Keratinocyte (primary cell): ENCODE measurements around the gene SEC24D. TPM values are rescaled to one million over a fixed set of nuclear protein-coding genes. Genes with fewer than 3 reads are reported as not detected.

Source experiments
- DNase-seq: peaks from one replicate; pipeline ENCODE4 v3.0.0-alpha.2; 2011; ENCODE audit warnings: low read depth, missing footprints, low spot score
- FAIRE-seq: peaks from 2 replicates; lab custom pipeline; 2011; peaks lifted over from hg19 to GRCh38; lab: Jason Lieb, UNC
- H2AFZ ChIP-seq: 2 replicates; pipeline ENCODE4 v1.6.0; 2012; ENCODE audit warnings: low read length, control low read depth, inconsistent platforms; ENCODE audit not compliant: control insufficient read depth
- H3K27ac ChIP-seq: 2 replicates; pipeline ENCODE4 v1.5.1; 2011; ENCODE audit warnings: low read length; ENCODE audit not compliant: control insufficient read depth, insufficient read depth
- H3K27me3 ChIP-seq: 3 replicates; pipeline ENCODE4 v1.6.0; 2011; ENCODE audit warnings: low read length; ENCODE audit not compliant: control insufficient read depth, insufficient read depth; ENCODE audit errors: extremely low read depth
- H3K36me3 ChIP-seq, 2 experiments: 2 replicates in 1 of 2; 3 replicates in 1 of 2; pipeline ENCODE4 v1.5.1; 2011; ENCODE audit warnings: low read length in 2 of 2, mild to moderate bottlenecking in 1 of 2; ENCODE audit not compliant: control insufficient read depth in 2 of 2, insufficient read depth in 2 of 2; ENCODE audit errors: extremely low read depth in 1 of 2
- H3K4me1 ChIP-seq: 3 replicates; pipeline ENCODE4 v1.5.1; 2011; ENCODE audit warnings: low read length; ENCODE audit not compliant: control insufficient read depth, insufficient read depth; ENCODE audit errors: extremely low read depth
- H3K4me2 ChIP-seq: 3 replicates; pipeline ENCODE4 v1.6.0; 2011; ENCODE audit warnings: low read depth, low read length; ENCODE audit not compliant: control insufficient read depth, insufficient read depth; ENCODE audit errors: extremely low read depth
- H3K4me3 ChIP-seq, 3 experiments: fragments of 200-600 bp in 1 of 3; sonication (generic) in 1 of 3; 2 replicates in 2 of 3; 3 replicates in 1 of 3; pipeline ENCODE4 v1.5.1; 2011 to 2016; ENCODE audit warnings: low read length in 3 of 3, mild to moderate bottlenecking in 3 of 3, control low read depth in 2 of 3, inconsistent platforms in 1 of 3, low read depth in 1 of 3, mixed read lengths in 1 of 3, mixed run types in 1 of 3, moderate library complexity in 1 of 3; ENCODE audit not compliant: control insufficient read depth in 2 of 3, insufficient read depth in 2 of 3; ENCODE audit errors: extremely low read depth in 1 of 3
- H3K79me2 ChIP-seq: 2 replicates; pipeline ENCODE4 v1.6.0; 2012; ENCODE audit warnings: low read length; ENCODE audit not compliant: control insufficient read depth, insufficient read depth
- H3K9ac ChIP-seq: 3 replicates; pipeline ENCODE4 v1.6.0; 2011; ENCODE audit warnings: low read length; ENCODE audit not compliant: control insufficient read depth, insufficient read depth; ENCODE audit errors: extremely low read depth
- H3K9me1 ChIP-seq: 3 replicates; pipeline ENCODE4 v1.6.0; 2011; ENCODE audit warnings: low read length; ENCODE audit not compliant: control insufficient read depth, insufficient read depth; ENCODE audit errors: extremely low read depth
- H3K9me3 ChIP-seq: 2 replicates; pipeline ENCODE4 v1.5.1; 2012; ENCODE audit warnings: low read depth, low read length; ENCODE audit not compliant: control insufficient read depth
- H4K20me1 ChIP-seq: 3 replicates; pipeline ENCODE4 v1.6.0; 2011; ENCODE audit warnings: low read length; ENCODE audit not compliant: control insufficient read depth, insufficient read depth; ENCODE audit errors: extremely low read depth
- CTCF ChIP-seq, 3 experiments: IDR thresholded peaks in 1 of 3; conservative IDR thresholded peaks in 1 of 3; optimal IDR thresholded peaks in 1 of 3; 2 replicates in 2 of 3; 3 replicates in 1 of 3; pipeline versions ENCODE3 to v1.5.1; 2011; ENCODE audit warnings: low read length in 3 of 3, mild to moderate bottlenecking in 3 of 3, moderate library complexity in 2 of 3, control low read depth in 1 of 3, inconsistent platforms in 1 of 3; ENCODE audit not compliant: insufficient read depth in 2 of 3; ENCODE audit errors: extremely low read depth in 1 of 3
- EZH2 ChIP-seq: IDR thresholded peaks from one replicate; pipeline ENCODE4 v1.6.1; 2012; ENCODE audit warnings: inconsistent platforms, mild to moderate bottlenecking, low read length, moderate library complexity
- dilution Hi-C: fragments of 300-500 bp; cut with MboI; formaldehyde crosslinking; loops from one replicate; pipeline ENCODE4 v1.7.0; 2020; ENCODE audit warnings: low sequenced_read_pairs; ENCODE audit not compliant: extremely low pct_ligation_motif_present
- polyA plus RNA-seq, 5 experiments: library from polyadenylated mRNA; depleted of rRNA in 3 of 5; stranded (reverse) in 3 of 5; stranded (forward) in 1 of 5; unstranded in 1 of 5; fragments of >200 nt; gene quantifications; 1 replicate in 1 of 5; 2 replicates in 3 of 5; 3 replicates in 1 of 5; pipeline versions ENCODE4 v1.2.1 to v1.2.3, GENCODE V29; 2011 to 2012; ENCODE audit warnings: missing spikeins in 2 of 5, low read depth in 1 of 5, low replicate concordance in 1 of 5

The SEC24D gene
- polyA plus RNA-seq, 1 donor (not counting 4 experiments of a cell fraction or from before 2014, with no cell fraction given), result 24.9 TPM

DNA sequence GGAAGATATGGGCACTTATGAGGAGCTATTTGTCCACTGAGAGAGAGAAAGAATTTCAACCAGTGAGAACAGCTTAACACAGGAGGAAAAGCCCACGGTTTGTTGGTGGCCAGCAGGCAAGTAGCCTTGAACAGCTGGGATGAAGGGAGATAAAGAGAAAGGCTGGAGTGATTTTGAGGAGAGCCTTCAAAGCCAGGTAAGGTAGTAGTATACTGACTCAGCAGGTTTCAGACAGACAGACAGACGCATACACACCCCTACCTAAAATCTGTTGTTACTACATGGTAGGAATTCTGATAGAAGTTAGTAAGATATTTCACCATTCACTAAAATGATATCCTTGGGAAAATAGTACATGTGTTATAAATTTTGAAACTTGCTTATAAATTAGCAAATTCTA lies 60.5 kb downstream of the SEC24D start:
- no peak for FAIRE-seq
- H3K9me1 ChIP-seq, result no peaks in the 10 kb centered on the region
- H3K4me1 ChIP-seq, result peaks cover 39% of the 10 kb centered on the region
- no peaks in the 10 kb centered on the region for H4K20me1 ChIP-seq
- TF ChIP-seq CTCF (optimal IDR thresholded peaks at IDR 0.05 in 1 of 3, IDR thresholded peaks at IDR 0.05 in 1 of 3, conservative IDR thresholded peaks at IDR 0.05 in 1 of 3; ENCODE audit: extremely low read depth in 1 of 3, insufficient read depth in 2 of 3, low read length in 3 of 3) (no peak), EZH2 (no peak)
- no peak overlapping the region for H3K9ac ChIP-seq
- H3K4me3 ChIP-seq, result no peak overlapping the region
- H3K9me3 ChIP-seq, result no peaks in the 10 kb centered on the region
- H3K36me3 ChIP-seq, result no peaks in the 10 kb centered on the region
- no peak overlapping the region for H3K4me2 ChIP-seq
- H3K27ac ChIP-seq, result no peak overlapping the region
- dilution Hi-C loops, result no loop called here
- no peak for DNase-seq
- no peaks in the 10 kb centered on the region for H3K79me2 ChIP-seq
- no peak overlapping the region for H2AFZ ChIP-seq
- H3K27me3 ChIP-seq, result no peaks in the 10 kb centered on the region

DNA sequence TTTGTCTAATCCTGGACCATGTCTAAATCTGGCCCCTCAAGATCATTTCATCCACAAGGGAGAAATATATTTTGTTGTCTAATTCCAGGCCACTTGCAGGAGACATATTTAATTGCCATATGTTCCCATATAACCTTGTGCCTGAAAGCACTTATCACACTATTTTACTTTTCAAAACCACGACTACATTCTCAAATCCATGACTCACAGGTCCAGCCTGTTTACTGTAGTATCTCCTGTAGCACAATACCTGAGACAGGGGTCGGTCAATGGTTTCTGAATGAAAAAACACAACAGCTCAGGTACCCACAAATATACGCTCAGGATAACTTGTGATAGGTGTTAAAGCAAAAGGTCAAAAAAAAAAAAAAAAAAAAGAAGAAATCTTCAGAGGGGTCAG lies 60.9 kb downstream of the SEC24D start:
- DNase-seq, result no peak
- TF ChIP-seq CTCF (optimal IDR thresholded peaks at IDR 0.05 in 1 of 3, IDR thresholded peaks at IDR 0.05 in 1 of 3, conservative IDR thresholded peaks at IDR 0.05 in 1 of 3; ENCODE audit: extremely low read depth in 1 of 3, insufficient read depth in 2 of 3, low read length in 3 of 3) (no peak), EZH2 (no peak)
- H2AFZ ChIP-seq, result no peak overlapping the region
- no peak overlapping the region for H3K27ac ChIP-seq
- H3K27me3 ChIP-seq, result no peaks in the 10 kb centered on the region
- no peaks in the 10 kb centered on the region for H4K20me1 ChIP-seq
- H3K79me2 ChIP-seq, result no peaks in the 10 kb centered on the region
- H3K9me1 ChIP-seq, result no peaks in the 10 kb centered on the region
- H3K9ac ChIP-seq, result no peak overlapping the region
- no peaks in the 10 kb centered on the region for H3K36me3 ChIP-seq
- dilution Hi-C loops, result no loop called here
- no peaks in the 10 kb centered on the region for H3K9me3 ChIP-seq
- H3K4me1 ChIP-seq, result peaks cover 44% of the 10 kb centered on the region
- no peak for FAIRE-seq
- no peak overlapping the region for H3K4me2 ChIP-seq
- no peak overlapping the region for H3K4me3 ChIP-seq
